ENCODE results near the gene PHACTR1.

The PHACTR1 gene

GRCh38 chr6:13284646-13285045 lies 568.1 kb downstream of the PHACTR1 start:
- no peak for DNase-seq (ENCODE audit: low spot score)

- DNase-seq (ENCODE audit: low spot score), result no peak
These were observed 569.1 kb downstream of the PHACTR1 start for GRCh38 chr6:13285705-13286104.

DNA sequence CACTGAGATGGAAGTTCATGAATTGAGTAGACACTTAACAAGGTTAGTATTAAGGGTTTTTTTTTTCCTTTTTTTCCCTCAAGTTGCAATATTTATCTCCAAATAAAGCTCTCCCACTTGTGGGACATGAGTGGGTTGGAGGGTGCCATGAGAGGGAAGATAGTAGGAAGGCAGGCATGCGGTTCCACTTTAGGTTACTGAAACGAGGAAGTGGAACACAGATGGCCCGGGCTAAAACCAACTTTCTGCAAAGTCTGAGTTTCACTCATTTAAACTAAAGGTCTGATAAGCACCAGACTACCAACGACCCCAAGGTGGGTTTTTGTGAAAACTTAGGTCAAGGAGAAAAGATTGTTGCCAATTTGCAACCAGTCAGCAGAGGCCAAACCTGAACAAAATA lies 569.6 kb downstream of the PHACTR1 start:
- no peak for DNase-seq (ENCODE audit: low spot score)

GRCh38 chr6:13287104-13287503 lies 570.5 kb downstream of the PHACTR1 start:
- DNase-seq (ENCODE audit: low spot score), result no peak

- no peak for DNase-seq (ENCODE audit: low spot score)
These were observed 571.9 kb downstream of the PHACTR1 start for GRCh38 chr6:13288481-13288880.

GRCh38 chr6:13288969-13289391 lies 572.4 kb downstream of the PHACTR1 start:
- DNase-seq (ENCODE audit: low spot score), result no peak

DNA sequence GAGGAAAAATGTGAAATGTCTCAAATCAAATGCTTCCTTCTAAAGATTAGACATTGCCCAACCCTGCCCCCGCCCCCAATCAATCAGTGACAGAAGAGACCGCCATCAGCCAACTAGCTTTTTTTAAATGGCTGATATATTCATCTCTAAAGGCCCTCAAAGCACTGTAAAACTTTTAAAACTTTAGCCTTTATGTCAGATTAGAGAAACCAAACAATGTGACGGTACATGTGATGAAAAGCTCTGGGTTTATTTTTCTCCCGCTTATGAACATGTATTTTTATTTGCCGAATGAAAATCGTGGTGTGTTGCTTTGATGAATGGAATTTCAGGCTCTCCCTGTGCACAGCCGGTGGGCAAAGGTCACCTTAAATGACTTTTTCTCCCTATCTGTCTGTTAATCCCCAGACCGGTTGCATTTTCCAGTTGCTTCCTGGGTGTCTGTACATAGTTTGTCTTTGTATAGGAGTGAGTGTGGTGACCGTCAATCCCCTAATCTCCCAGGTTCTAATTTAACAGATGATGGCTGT lies 573.3 kb downstream of the PHACTR1 start:
- DNase-seq (ENCODE audit: low spot score), result no peak

GRCh38 chr6:13290335-13290734 lies 573.8 kb downstream of the PHACTR1 start:
- no peak for DNase-seq (ENCODE audit: low spot score)

DNA sequence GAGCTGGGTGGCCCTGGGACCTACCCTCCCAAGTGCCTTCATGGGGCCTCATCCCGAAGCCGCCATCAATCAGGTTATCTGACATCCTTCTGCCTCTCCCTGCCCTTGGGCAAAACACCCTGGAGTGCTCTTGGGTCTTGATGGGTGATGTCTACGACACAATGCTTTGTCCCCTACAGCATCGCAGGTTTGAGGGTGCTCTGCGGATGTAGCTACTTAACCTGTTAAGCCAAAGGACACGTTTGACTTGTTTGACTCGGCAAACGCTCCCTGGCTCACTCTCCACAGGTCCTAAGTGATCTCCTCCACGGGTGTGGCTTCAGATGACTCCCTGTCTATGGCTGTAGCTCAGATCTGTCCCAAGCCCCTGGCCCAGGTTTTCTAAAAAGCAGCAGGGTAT lies 576.2 kb downstream of the PHACTR1 start:
- DNase-seq (ENCODE audit: low spot score), result no peak

DNA sequence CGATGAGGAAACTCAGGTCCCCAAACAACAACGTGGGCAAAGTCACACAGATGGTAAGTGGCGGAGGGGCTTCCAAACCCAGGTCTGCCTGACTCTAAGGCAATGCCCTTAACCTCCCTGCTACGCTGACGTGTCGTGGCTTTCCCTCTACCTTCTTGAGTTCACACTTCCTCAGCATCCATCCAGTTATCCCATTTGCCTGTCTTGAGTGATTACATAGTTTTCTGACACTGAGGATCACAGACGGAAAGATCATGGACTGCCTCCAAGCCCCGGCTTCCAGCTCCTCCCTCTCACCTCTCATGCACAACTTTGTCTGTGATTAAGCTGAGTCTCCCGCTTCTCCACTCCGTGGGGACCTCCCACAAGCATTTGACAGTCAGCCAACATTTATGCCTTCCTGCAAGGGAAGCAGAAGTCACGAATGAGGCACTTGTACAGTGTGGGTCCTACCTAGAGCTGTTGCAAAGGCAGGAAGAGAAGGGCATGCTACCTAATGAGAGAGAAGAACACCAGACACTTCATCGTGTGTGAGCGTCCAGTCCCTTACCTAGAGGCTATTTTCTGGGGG lies 578.0 kb downstream of the PHACTR1 start:
- DNase-seq (ENCODE audit: low spot score), result no peak

DNA sequence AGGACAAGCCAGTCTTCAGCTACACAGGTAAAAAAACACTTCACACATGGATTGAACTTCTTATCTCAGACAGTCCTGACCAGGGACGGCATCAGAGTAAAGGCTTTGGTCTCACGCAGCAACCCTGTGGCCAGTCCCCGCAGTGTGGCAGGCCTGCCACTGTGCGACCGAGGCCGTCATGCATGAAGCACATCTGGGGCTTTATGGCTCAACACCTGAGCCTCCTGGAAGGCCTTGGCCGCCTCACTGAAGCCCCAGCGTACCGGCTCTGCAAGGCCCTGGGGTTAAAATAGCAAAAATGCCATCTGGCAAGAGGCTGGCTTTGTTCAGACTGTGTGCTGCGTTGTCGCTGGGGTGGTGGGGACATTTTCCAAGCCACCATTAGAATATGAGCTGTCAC lies 579.0 kb downstream of the PHACTR1 start:
- no peak for DNase-seq (ENCODE audit: low spot score)

GRCh38 chr6:13296536-13296997 lies 580.0 kb downstream of the PHACTR1 start:
- DNase-seq (ENCODE audit: low spot score), result no peak

DNA sequence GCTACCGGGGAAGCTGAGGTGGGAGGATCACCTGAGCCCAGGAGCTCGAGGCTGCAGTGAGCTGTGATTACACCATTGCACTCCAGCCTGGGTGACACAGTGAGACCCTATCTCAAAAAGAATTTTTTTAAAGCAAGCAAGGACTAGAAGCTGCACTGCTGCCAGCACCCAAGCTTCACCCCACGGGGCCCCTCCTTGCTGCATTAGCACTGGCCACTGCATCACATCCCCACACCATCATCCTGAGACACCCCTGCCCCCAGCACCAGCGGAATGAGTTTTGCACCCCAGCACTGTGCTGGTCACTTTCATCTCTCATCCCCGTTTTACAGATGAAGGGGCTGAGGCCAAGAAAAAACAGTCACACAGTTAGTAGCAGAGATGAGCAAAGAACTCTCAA lies 580.8 kb downstream of the PHACTR1 start:
- DNase-seq (ENCODE audit: low spot score), result no peak

- DNase-seq (ENCODE audit: low spot score), result no peak
These were observed 581.9 kb downstream of the PHACTR1 start for GRCh38 chr6:13298446-13298845.

DNA sequence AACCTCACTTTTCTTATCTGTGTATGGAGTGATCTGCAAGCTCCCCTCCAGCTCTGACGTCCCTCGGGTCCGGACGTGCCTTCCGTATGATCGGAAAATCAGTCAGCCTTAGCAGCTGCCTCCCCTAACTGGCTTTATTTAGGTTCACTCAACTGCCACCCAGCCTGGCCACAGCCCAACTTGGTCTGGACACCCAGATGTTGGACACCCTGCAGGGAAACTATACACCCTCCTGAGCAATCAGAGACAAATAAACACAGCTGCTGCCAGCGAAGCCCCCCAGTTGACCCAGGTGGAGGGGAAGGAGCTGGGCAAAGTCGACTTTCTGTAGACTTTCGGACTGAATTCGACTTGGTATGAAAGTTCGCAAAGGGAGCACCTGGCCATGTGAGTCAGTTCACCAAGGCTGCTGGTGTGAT lies 582.8 kb downstream of the PHACTR1 start:
- DNase-seq (ENCODE audit: low spot score), result no peak

GRCh38 chr6:13299918-13300317 lies 583.4 kb downstream of the PHACTR1 start:
- DNase-seq (ENCODE audit: low spot score), result no peak

DNA sequence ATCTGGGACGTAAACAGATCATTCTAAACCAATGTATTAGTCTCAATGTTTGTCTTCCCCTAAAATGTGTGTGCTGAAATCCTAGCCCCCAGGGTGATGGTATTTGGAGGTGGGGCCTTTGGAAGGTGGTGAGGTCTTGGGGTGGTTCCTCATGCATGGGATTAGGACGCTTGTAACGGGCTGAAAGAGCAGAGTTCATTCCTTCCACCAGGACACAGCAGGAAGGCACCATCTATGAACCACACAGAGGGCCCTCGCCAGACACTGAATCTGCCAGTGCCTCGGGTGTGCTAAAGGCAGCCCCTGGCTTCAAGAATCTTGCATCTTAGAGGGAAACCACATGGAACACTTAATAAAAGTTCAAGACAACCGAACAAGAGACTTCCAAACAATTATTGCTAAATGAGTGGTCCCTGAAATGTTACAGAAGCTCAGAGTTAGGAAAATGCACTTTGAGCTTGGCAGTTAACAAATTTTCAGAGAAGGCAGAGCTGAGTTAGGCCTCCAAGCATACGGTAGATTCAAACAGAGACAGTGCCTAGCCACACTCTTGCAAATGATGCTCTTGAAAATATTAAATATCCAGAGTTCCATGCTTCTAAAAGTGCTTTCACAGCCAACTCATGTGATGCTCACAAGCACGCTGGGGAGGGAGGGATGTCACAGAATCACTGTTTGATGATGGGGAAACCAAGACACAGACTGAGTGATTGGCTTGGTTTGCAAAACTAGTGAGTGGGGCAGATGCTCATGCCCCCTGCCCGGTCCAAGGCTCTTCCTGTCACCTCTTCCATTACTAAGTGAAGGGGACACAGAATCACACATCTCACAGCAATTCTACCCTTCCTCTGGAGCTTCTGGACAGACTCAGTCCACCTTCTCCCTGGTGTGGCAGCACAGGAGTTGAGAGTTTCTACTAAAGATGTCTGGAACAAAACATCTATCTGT lies 584.4 kb downstream of the PHACTR1 start:
- DNase-seq (ENCODE audit: low spot score), result no peak

DNA sequence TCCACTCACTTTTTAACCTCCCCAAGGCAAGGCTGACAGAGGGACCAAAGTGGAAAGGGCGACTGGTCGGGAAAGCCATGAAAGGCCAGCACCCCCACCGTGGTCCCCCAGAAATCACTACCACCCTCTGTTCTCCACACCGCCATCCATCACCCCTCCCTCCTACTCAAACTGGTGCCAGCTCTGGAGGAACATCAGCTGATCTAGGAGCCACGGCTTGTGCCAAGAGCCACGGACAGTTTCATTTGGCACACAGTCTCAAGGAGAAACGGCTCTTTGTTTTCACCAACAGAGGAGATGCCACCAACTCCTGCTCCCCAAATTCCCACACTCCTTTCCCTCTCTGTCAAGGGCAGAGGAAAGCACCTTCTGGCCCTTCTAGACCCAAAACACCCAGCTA lies 585.7 kb downstream of the PHACTR1 start:
- no peak for DNase-seq (ENCODE audit: low spot score)

GRCh38 chr6:13302751-13303667 lies 586.4 kb downstream of the PHACTR1 start:
- DNase-seq (ENCODE audit: low spot score), result no peak

GRCh38 chr6:13303668-13304017 lies 587.1 kb downstream of the PHACTR1 start:
- no peak for DNase-seq (ENCODE audit: low spot score)

GRCh38 chr6:13304101-13304500 lies 587.5 kb downstream of the PHACTR1 start:
- DNase-seq (ENCODE audit: low spot score), result no peak

Data from SK-N-DZ (cell line).